MV-4-11 (cell line): ENCODE data around the gene PIGZ.
A peak's percentile ranks its signal among the peaks of the same experiment; 100 is the strongest.

ENCODE experiments used
- DNase-seq: peaks from one replicate; lab custom pipeline; 2025; lab: John Stamatoyannopoulos, UW

Gene PIGZ

DNA sequence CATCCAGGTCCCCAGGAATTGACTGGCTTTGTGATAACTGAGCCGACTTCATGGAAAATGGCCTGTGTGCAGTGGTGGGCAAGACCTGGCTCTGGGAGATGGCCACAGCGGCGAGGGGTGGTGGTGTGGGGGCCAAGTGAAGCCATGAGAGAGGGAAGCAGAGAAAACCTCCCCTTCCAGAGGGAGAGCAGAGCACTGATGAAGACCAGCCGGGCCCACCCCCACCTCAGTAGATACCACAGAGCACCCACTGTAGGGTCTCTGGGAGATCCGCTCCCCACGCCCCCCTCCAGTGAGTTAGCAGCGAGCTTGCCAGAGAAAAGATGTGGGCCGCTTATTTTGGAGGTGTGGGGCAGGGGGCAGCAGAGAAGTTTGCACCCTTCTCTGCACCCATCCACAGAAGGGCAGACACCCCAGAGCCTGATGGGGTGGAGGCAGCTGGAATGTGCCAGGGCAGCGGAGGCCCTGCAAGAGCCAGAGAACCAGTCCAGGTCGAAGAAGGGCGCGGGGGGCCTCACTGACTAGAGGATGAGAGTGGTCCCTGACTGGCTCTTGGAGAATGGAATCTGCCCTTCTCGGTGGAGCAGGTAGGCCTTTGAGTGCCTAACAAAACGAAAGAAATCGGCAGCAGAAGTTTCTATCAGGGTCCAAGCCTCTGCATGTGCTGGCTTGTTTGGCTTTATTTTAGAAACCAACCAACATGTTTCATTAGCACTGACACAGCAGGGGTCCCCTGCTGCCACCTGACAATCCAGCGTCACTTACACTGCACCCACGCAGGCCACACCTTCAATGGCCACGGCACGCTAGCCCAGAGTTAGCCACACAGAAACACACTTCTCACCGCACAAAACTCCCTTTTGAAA, 32.7 kb upstream of the PIGZ start:
- no peak for DNase-seq

GRCh38 chr3:197000211-197000610, 31.6 kb upstream of the PIGZ start:
- DNase-seq: peak; percentile 76

DNA sequence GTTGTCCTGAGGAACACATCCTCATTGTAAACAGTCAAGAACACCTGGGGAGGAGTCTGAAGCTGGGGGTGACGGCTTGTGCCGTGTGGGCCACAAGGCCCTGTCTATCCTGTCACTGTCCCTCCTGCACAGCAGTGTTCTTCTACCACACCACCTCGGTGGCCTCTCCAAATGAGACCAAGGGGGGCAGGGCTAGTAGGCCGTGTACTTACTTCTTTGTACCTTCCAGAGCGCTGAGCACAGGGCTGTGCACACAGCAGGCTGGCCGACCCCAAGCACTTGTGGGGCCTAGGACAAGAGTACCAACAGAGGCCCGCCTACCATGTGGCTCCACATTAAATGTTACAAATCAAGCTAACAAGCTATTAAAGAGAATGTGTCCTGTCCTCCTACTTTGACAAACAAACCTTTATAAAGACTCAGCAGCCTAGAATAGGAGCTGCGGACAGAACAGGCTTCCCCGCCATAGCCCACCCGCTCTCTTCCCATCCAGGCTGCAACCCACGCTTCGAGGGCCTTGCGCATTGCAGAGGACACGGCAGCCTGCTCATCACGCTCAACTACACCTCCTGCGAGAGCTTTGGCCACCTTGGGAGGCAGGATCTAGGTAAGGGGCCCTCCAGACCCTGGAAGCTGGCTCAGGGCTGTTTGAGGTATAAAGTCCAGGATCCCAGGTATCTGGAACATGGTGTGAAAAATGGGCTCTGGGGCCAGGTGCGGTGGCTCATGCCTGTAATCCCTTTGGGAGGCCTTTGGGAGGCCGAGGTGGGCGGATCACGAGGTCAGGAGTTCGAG, 30.5 kb upstream of the PIGZ start:
- no peak for DNase-seq

DNA sequence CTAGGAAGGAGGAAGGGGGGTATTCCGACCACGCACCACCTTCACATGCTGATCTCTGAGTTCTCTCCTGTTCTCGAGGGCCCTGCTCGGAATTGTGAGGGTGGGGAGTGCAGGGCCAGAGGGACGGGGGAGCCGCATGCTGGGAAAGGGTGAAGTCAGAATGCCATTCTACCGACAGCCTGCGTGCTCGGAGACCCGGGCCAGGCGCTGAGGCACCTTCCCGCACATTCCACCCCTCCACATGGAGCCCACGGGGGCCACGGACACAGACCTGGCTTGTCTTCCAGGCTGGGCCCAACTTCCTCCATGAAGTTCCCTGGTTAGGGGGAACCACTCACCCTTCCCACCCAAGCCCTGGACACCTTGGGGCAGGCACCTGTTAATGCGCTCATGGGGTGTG, 28.7 kb upstream of the PIGZ start:
- DNase-seq: no peak

GRCh38 chr3:196996454-196997265, 28.0 kb upstream of the PIGZ start:
- DNase-seq: no peak

GRCh38 chr3:196995646-196996355, 27.2 kb upstream of the PIGZ start:
- DNase-seq: no peak

GRCh38 chr3:196995027-196995426, 26.4 kb upstream of the PIGZ start:
- no peak for DNase-seq

- DNase-seq: no peak
These were observed 25.4 kb upstream of the PIGZ start for GRCh38 chr3:196994056-196994455.

GRCh38 chr3:196992461-196993065, 23.9 kb upstream of the PIGZ start:
- DNase-seq: no peak

DNA sequence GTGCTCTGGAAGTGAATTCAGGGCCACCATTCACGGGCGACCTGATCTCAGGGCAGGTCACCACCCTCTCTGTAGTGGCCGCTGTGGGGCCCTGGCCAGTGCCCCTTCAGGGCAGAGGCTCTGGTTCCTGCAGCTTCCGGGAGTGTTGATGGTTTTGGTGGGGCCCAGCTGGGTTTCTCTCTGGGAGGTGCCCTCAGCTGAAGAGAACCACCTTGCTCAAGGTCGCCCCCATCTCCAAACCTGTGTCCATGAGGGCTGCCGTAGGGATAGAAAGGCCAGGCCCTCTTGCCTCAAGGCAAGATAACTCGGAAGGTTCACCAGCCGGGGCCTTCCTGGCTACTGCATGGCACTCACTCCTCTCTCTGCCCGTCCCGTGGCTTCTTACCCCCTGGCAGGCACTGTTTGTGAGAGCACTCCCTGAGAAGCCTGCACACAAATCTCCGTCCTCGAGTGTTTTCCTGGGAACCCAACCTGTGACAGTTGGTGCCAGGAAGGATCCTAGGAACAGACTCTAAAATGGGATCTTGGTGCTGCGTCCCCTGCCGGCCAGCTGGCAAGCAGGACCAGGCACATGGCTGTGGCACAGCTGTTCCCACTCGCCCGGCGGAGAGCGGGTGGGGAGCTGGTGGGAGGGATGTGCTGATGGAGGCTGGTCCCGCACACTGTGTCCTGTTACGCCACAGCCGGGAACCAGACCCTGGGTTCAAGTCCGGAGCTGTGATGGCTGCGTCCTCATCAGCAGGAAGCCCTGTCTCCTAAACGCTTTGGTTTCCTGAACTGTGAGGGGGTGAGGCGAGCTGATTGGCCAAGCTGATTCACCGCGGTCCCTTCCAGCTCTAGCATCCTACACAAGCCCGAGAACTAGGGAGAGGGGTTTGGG, 23.2 kb upstream of the PIGZ start:
- no peak for DNase-seq

- no peak for DNase-seq
These were observed 22.0 kb upstream of the PIGZ start for GRCh38 chr3:196990601-196991007.

DNA sequence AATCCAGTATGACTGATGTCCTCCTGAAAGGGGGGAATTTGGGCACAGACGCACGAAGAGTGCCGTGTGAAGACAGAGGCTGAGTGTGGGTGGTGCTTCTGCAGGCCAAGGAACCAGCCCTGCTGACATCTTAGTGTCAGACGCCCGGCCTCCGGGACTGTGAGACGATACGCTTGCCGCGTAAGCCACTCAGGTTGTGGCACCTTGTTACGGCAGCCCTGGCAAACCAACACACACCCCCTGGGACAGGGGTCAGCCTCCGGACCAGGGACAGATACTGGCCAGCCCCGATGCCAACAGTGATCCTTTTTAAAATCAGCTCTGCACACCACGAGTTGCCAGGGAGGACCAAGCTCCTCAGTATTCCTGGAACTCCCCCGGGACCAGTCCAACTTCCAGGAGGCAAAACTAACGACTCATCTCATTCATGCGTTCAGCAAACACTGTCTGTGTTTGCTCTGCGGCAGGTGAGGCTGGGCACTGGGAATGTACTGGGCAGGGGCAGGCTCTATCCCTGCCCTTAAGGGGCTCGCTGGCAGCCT, 21.2 kb upstream of the PIGZ start:
- DNase-seq: no peak

DNA sequence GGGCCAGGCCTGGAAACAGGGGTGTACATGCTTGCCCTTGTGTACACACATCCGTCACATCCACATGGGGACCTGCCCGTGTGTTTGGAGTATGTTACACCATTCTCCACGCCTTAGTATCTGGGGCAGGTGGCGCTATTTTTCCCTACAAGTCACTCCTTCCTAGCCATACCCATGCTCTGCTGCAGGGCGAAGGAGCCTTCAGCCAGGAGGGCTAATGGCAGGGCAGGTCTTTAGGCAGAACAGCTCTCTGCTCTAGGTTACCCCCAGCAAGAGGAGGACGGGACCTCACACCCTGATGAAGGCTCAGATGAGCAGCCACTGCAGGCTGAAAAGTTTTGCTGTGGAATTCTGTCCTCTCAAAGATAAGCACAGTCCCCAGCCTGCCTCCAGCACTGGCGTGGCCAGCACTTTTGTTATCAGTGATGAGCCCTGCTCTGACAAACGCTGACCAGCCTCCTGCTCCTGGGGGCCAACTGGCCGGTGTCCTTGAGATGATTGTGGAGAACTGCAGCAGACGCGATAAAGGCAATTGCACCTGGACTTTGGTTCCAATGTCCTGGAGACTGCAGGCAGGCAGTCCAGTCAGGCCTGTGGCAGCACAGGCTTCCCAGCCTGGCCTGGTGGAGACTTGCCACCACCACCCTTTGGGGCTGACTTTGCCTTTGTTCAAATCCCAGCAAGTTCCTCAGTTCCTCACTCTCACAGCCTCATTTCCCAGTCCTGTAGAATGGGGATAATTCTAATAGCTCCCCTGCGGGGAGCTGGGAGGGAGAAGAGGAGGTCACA, 19.8 kb upstream of the PIGZ start:
- no peak for DNase-seq

DNA sequence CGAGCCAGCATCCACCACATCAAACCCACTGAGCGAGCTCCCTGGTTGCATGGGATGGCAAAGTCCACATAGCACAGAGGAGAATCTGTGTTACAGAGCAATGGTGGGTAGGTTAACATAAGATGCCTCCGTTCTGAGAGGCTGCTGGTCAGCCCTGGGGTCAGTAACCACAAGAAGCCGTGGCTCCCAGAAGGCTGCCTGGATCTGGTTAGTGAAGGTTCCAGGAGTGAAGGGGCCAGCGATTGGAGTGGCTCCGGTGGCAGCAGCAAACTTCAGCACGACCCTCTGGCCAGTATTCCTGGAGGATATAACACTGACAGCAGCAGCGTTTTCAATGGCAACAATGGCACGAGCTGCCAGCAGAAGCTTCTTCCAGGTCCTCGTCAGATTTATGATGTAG, 18.4 kb upstream of the PIGZ start:
- DNase-seq: no peak

DNA sequence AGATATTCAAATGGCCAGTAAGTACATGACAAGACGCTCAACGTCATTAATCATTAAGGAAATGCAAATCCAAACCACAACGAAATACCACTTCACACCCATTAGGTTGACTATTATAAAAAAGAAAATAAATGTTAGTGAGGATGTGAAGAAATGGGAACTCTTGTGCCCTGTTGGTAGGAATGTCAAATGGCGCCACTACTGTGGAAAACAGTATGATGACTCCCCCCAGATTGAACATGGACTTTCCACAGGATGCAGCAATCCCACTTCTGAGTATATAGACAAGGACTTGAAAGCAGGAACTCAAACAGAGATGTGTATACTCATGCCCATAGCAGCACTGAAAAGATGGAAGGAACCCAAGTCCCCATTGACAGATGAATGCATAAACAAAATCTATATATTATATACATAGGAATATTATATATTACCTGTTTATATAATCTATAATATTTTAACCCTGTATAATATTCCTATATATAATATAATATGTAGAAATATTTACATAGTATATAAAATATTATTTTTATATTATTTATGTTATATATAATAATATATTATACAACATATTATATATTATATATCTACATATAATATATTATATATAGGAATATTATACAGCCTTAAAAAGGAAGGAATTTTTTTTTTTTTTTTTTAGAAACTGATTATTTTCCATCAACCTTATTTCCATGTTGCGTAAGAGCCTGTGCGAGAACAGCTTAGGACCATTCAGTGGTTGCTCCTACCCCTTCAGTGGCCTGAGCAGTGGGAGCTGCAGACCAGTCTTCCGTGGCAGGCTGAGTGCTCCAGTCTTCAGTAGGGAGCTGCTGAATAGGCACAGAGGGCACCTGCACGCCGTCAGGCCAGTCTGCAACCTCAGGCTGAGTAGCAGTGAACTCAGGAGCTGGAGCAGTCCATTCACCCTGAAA, 17.6 kb upstream of the PIGZ start:
- DNase-seq: no peak

DNA sequence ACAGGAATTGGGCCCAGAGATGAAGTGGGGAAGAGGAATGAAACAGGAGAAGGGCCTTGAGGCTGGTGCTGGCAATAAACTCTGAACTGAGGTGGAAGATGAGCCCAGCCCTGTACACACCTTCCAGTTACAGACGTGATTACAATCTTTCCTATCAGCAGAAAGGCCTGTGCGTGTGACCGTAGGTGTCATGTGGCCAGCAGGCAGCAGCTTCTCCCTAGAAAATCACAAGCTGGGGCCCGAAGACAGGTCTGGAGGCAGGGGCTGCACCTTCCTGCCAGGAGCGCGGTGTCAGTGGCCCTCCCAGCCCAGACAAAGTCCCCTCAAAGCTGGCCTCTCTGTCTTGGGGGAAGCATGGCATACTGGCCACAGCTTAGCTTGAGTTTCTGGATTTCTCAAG, 16.7 kb upstream of the PIGZ start:
- no peak for DNase-seq

- no peak for DNase-seq
These were observed 14.6 kb upstream of the PIGZ start for GRCh38 chr3:196983186-196983585.

GRCh38 chr3:196981657-196982056, 13.0 kb upstream of the PIGZ start:
- DNase-seq: peak; percentile 31
